Melanocyte of skin (primary cell): ENCODE results near the gene USP33. TPM values are rescaled to one million over a fixed set of nuclear protein-coding genes. Genes with fewer than 3 reads are reported as not detected.

Experiments
- total RNA-seq, 2 donors: library from RNA; depleted of rRNA; stranded (reverse); fragments of >200 nt; gene quantifications; 2 replicates each; pipeline ENCODE4 v1.2.3, GENCODE V29; 2012

Gene USP33
- total RNA-seq: 10 to 100 TPM; 81.6 to 86.0 TPM

DNA sequence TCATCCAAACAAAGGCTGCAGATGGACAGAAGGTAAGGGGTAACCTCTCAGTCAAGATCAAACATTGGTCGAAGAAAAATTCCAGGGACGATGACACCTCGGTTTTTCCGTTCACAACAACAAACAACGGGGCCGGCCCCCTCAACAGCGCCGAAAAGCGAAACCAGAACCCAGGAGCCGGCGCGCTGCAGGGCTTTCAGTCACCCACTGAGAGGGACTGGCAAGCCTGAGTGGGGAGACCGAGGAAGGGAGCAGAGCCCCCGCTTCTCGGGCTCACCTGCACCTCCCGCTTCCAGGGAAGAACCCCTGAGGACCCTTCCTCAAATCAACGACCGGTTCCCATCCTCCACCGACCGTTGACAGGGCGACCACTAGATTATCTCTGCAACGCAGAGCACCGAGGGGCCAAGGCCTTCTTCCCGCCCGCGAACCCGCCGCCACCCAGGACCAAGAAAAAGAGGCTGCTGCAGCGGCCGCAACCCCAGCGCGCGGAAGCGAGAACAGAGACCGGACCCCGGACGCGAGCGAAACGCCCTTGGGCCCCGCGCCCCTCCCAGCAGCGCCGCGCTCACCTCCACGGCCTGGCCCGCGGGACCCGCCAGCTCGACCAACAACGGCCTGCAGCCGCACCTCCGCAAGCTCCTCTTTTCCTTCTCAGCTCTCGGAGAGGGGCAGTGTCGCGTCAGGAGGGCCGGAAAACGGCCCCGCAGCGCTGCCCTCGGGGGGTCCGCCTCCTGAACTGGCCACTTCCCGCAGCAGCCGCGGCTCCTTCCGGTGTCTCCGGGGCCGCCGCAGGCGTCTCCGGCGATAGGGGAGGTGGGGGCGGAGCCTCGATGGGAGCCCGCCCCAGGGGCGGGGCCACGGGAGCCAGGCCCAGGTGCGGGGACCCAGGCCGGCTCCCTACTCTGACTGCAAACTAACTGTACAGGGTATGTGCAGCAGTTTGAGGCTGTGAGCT, at the start of gene USP33:
TSS of gene USP33 (minus strand) at position 782 of the 958 bp plus-strand sequence. CDS start 18,155 bp downstream, outside the sequence.

GRCh38 chr1:77779529-77780281, 20.1 kb upstream of the USP33 start, which contains the start of gene MIGA1:
TSS of gene MIGA1 (plus strand) at chr1:77779649. CDS start at chr1:77783253, 3,604 bp downstream.

DNA sequence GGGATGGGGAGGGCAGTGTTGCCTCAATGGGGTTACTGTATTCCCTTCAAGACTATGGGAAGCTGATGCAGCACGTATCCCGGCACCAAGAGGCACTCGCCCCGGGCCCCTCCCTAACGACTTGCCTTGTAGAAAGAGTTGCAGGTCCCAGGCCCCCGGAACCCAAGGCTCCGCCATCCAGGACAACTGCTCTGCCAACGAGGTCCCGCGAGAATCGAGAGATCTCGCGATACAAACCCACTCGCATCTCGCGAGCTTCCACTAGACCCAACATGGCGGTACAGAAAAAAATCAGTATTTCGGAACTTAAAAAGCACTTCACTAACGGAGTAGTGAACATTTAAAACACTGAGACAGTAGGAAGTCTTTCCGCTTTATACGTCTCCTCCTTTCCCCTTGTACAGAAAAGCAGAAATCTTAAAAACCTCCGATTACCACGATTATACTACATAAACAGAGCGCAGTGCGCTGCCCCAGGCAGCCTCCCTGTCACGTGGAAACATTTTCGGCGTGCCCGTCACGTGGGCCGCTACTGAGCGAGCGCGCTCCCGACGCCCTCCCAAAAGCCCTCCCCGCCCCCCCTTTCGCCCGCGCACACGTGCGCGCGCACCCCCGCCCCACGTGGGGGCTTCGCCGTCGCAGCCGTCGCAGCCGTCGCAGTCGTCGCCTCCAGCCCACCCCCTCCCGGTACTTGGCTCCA, 77.0 kb downstream of the USP33 start, which contains the start of gene ZZZ3:
TSS of gene ZZZ3 (minus strand) at position 199 of the 700 bp plus-strand sequence. CDS start 49,304 bp downstream, outside the sequence.

Other genes starting within 250 kb of the USP33 start
- 10 to 100 TPM; 60.9 to 70.9 TPM for gene ZZZ3, start 77.2 kb downstream of the USP33 start, total RNA-seq
- 10 to 100 TPM; 14.7 to 15.5 TPM for gene MIGA1, start 19.8 kb upstream of the USP33 start, total RNA-seq
- under 1 TPM; 0.34 to 0.67 TPM for gene NEXN, start 128.8 kb upstream of the USP33 start, total RNA-seq
- 100 to 1,000 TPM in 1 of 2 donors, 10 to 100 TPM in 1; 82.9 to 113 TPM for gene FUBP1, start 219.2 kb upstream of the USP33 start, total RNA-seq
- 10 to 100 TPM; 17.9 to 21.0 TPM for gene DNAJB4, start 245.1 kb upstream of the USP33 start, total RNA-seq